HepG2 (cell line): ENCODE measurements around the gene ZFAND3. TPM values are rescaled to one million over a fixed set of nuclear protein-coding genes. Genes with fewer than 3 reads are reported as not detected.
A peak's percentile ranks its signal among the peaks of the same experiment; 100 is the strongest.

ENCODE experiments used
- ATAC-seq: fragments of 200-7000 bp; cut with Tn5 transposase; 3 replicates; pipeline ENCODE4 v1.9.1; 2020; ENCODE audit warnings: mild to moderate bottlenecking, moderate library complexity
- BruUV-seq: library from RNA; stranded (reverse); fragments of 400-500 nt; replicated peaks from 2 replicates; lab custom pipeline; 2021; lab: Mats Ljungman, UMichigan
- CTCF ChIA-PET: fragments of 300-600 bp; formaldehyde crosslinking; extraction: SDS; loops from one replicate; lab custom pipeline; 2021; ENCODE audit warnings: low total read pairs, inconsistent platforms, low intra/inter-chr PET ratio; lab: Yijun Ruan, JAX
- POLR2A ChIA-PET: fragments of 350-600 bp; sonication (Branson Sonifier 250); formaldehyde crosslinking; loops from one replicate; lab custom pipeline; 2020; ENCODE audit warnings: antibody characterized with exemption, inconsistent platforms; lab: Yijun Ruan, JAX
- DNase-seq: peaks from one replicate; pipeline ENCODE4 v3.0.0-alpha.2; 2015; ENCODE audit warnings: low spot score
- FAIRE-seq: peaks from 3 replicates; lab custom pipeline; 2011; peaks lifted over from hg19 to GRCh38; lab: Jason Lieb, UNC
- H2AFZ ChIP-seq: one replicate; pipeline ENCODE4 v1.6.1; 2011; ENCODE audit warnings: low read length, inconsistent platforms
- H3K27ac ChIP-seq: fragments of 300-600 bp; 3 replicates; pipeline ENCODE4 v1.8.0; 2011; ENCODE audit warnings: mixed run types, mild to moderate bottlenecking, mixed read lengths, low read length, inconsistent platforms; ENCODE audit not compliant: insufficient read depth; ENCODE audit errors: extremely low read length
- H3K27me3 ChIP-seq, 2 experiments: fragments of 200-600 bp in 1 of 2; 2 replicates in 1 of 2; 3 replicates in 1 of 2; pipeline versions ENCODE4 v1.6.0 to v1.8.0; 2011; ENCODE audit warnings: low read length in 2 of 2, mild to moderate bottlenecking in 2 of 2, moderate library complexity in 2 of 2, inconsistent platforms in 1 of 2; ENCODE audit not compliant: insufficient read depth in 2 of 2, control insufficient read depth in 1 of 2
- H3K36me3 ChIP-seq, 2 experiments: fragments of 200-600 bp in 1 of 2; replicated peaks in 1 of 2; 2 replicates in 1 of 2; 3 replicates in 1 of 2; pipeline versions ENCODE4 v1.5.1 to v1.8.0; 2011; ENCODE audit warnings: low read length in 2 of 2, inconsistent platforms in 1 of 2; ENCODE audit not compliant: insufficient read depth in 2 of 2, control insufficient read depth in 1 of 2
- H3K4me1 ChIP-seq: 2 replicates; pipeline ENCODE4 v1.5.1; 2012; ENCODE audit warnings: low read length, inconsistent platforms; ENCODE audit not compliant: insufficient read depth
- H3K4me2 ChIP-seq: 2 replicates; pipeline ENCODE4 v1.6.0; 2011; ENCODE audit warnings: low read depth, low read length, inconsistent platforms
- H3K4me3 ChIP-seq, 3 experiments: fragments of 200-600 bp in 1 of 3; sonication (generic), shearing (Covaris generic) in 1 of 3; replicated peaks in 1 of 3; 2 replicates each; pipeline ENCODE4 v1.5.1; 2011 to 2016; ENCODE audit warnings: low read length in 3 of 3, inconsistent platforms in 2 of 3, low read depth in 2 of 3, mild to moderate bottlenecking in 2 of 3, control low read depth in 1 of 3, mixed read lengths in 1 of 3; ENCODE audit not compliant: insufficient read depth in 1 of 3
- H3K79me2 ChIP-seq: one replicate; pipeline ENCODE4 v1.6.1; 2011; ENCODE audit warnings: low read length, inconsistent platforms; ENCODE audit not compliant: insufficient read depth
- H3K9ac ChIP-seq: 2 replicates; pipeline ENCODE4 v1.6.0; 2011; ENCODE audit warnings: mild to moderate bottlenecking, low read depth, low read length, inconsistent platforms; ENCODE audit not compliant: insufficient read depth
- H3K9me3 ChIP-seq: 2 replicates; pipeline ENCODE4 v1.5.1; 2012; ENCODE audit warnings: mild to moderate bottlenecking, low read length
- H4K20me1 ChIP-seq: 2 replicates; pipeline ENCODE4 v1.6.0; 2011; ENCODE audit warnings: inconsistent platforms, mild to moderate bottlenecking, low read length, moderate library complexity; ENCODE audit not compliant: insufficient read depth
- AHR ChIP-seq: IDR thresholded peaks from 2 replicates; pipeline ENCODE4 v1.6.1; 2018; ENCODE audit warnings: missing genetic modification reagents, missing compliant biosample characterization
- E2F5 ChIP-seq: sonication (generic); formaldehyde crosslinking; conservative IDR thresholded peaks from 2 replicates; pipeline ENCODE4 v1.4.0; 2020; ENCODE audit warnings: missing genetic modification reagents
- HNRNPLL ChIP-seq: fragments of 200-400 bp; formaldehyde crosslinking; IDR thresholded peaks from 2 replicates; pipeline ENCODE4 v1.6.1; 2017; ENCODE audit warnings: mild to moderate bottlenecking, low read depth, low read length; ENCODE audit not compliant: poor library complexity, severe bottlenecking
- MTF2 ChIP-seq: sonication (generic); formaldehyde crosslinking; IDR thresholded peaks from 2 replicates; pipeline ENCODE4 v1.5.0; 2020; ENCODE audit warnings: missing genetic modification reagents, borderline replicate concordance
- RFXANK ChIP-seq: IDR thresholded peaks from 2 replicates; pipeline ENCODE4 v1.6.1; 2016
- SIX1 ChIP-seq: sonication (generic); formaldehyde crosslinking; IDR thresholded peaks from 2 replicates; pipeline ENCODE4 v1.4.0; 2020; ENCODE audit warnings: missing genetic modification reagents, borderline replicate concordance
- THAP9 ChIP-seq: sonication (generic); formaldehyde crosslinking; IDR thresholded peaks from 2 replicates; pipeline ENCODE4; 2020; ENCODE audit warnings: missing genetic modification reagents, mild to moderate bottlenecking, borderline replicate concordance
- ZFP41 ChIP-seq: sonication (generic); formaldehyde crosslinking; IDR thresholded peaks from 2 replicates; pipeline ENCODE4 v1.4.0; 2020; ENCODE audit warnings: mild to moderate bottlenecking, missing genetic modification reagents, borderline replicate concordance
- ZFP91 ChIP-seq: sonication (generic); formaldehyde crosslinking; IDR thresholded peaks from 2 replicates; pipeline ENCODE4 v1.9.0; 2022; ENCODE audit warnings: missing genetic modification reagents, mild to moderate bottlenecking, borderline replicate concordance
- ZNF121 ChIP-seq: sonication (generic); formaldehyde crosslinking; IDR thresholded peaks from 2 replicates; pipeline ENCODE4 v1.5.0; 2020; ENCODE audit warnings: mild to moderate bottlenecking, missing genetic modification reagents
- ZNF713 ChIP-seq: sonication (generic); formaldehyde crosslinking; IDR thresholded peaks from 2 replicates; pipeline ENCODE4 v1.4.0; 2020; ENCODE audit warnings: mild to moderate bottlenecking, missing genetic modification reagents
- ZNF800 ChIP-seq: sonication (generic); formaldehyde crosslinking; IDR thresholded peaks from 2 replicates; pipeline ENCODE4 v1.4.0; 2020; ENCODE audit warnings: missing genetic modification reagents
- ZUFSP ChIP-seq: sonication (generic); formaldehyde crosslinking; IDR thresholded peaks from 2 replicates; pipeline ENCODE4 v1.9.0; 2021; ENCODE audit warnings: missing genetic modification reagents, mild to moderate bottlenecking, borderline replicate concordance
- WGBS: methylation state at CpG from one replicate; pipeline ENCODE4 v1.1.6; 2017; ENCODE audit warnings: low lambda C conversion rate; 5-methylcytosine and 5-hydroxymethylcytosine counted together
- in situ Hi-C: cut with HindIII; loops from 2 replicates; pipeline ENCODE4 v1.10.0; 2017; ENCODE audit warnings: low pct_unique_long_range_greater_than_20kb; ENCODE audit not compliant: extremely low pct_ligation_motif_present
- intact Hi-C: fragments of 100-400 bp; cut with micrococcal nuclease; formaldehyde crosslinking; loops from one replicate; pipeline ENCODE4 v1.10.0; 2022; ENCODE audit not compliant: unreplicated experiment
- polyA plus RNA-seq, 8 experiments: library from polyadenylated mRNA; depleted of rRNA in 3 of 8; stranded (reverse) in 7 of 8; unstranded in 1 of 8; fragments of >200 nt; fragmentation: Illumina TruSeq in 4 of 8; extraction: Trizol in 4 of 8; gene quantifications; 2 replicates each; pipeline versions ENCODE4 v1.2.1 to v1.2.3, GENCODE V29; 2011 to 2016; ENCODE audit warnings: low read depth in 4 of 8, missing spikeins in 1 of 8, mixed read lengths in 1 of 8; ENCODE audit not compliant: insufficient read depth in 1 of 8
- total RNA-seq, 5 experiments: library from RNA; depleted of rRNA; stranded (reverse); fragments of >200 nt; fragmentation: Illumina TruSeq; extraction: Trizol; gene quantifications; 2 replicates each; pipeline ENCODE4 v1.2.3, GENCODE V29; 2016; ENCODE audit warnings: low read depth in 1 of 5

Gene ZFAND3
- total and polyA plus RNA-seq, 2 of the 13 experiments (the other 11 are each of a cell fraction or from before 2014, with no cell fraction given), result 16.4 to 17.1 TPM

- no peak for TF ChIP-seq E2F5 (CRISPR knock-in tag)
- TF ChIP-seq THAP9 (CRISPR knock-in tag), result no peak
- no peak for TF ChIP-seq ZNF713 (CRISPR knock-in tag)
- no peak for TF ChIP-seq ZFP41
These were observed 226.3 kb downstream of the ZFAND3 start (continued) for GRCh38 chr6:38045701-38046305.

- no peak for ATAC-seq
- H3K79me2 ChIP-seq, result peaks cover 25% of the 10 kb centered on the region
- TF ChIP-seq ZNF121 (CRISPR knock-in tag) (no peak), MTF2 (CRISPR knock-in tag) (no peak), RFXANK (CRISPR knock-in tag) (no peak), AHR (CRISPR knock-in tag) (no peak), ZUFSP (CRISPR knock-in tag) (no peak), HNRNPLL (no peak), SIX1 (CRISPR knock-in tag) (no peak), ZFP91 (no peak), ZNF800 (CRISPR knock-in tag) (no peak)
These were observed 228.0 kb downstream of the ZFAND3 start for GRCh38 chr6:38047562-38047961.

More at GRCh38 chr6:38047562-38047961, 228.0 kb downstream of the ZFAND3 start:
- 95% methylated on average over 4 of the region's 4 CpGs for WGBS
- POLR2A ChIA-PET, result no interaction called here
- CTCF ChIA-PET, result no interaction called here
- peaks cover 53% of the 10 kb centered on the region for H3K4me1 ChIP-seq
- H3K9ac ChIP-seq, result no peak overlapping the region
- peak overlapping the region; percentile 6 for H3K27ac ChIP-seq
- in situ Hi-C loops (no loop called here), intact Hi-C loops (no loop called here)
- no peaks in the 10 kb centered on the region for H3K27me3 ChIP-seq
- H4K20me1 ChIP-seq, result no peaks in the 10 kb centered on the region
- H3K4me2 ChIP-seq, result no peak overlapping the region
- no peaks in the 10 kb centered on the region for H3K9me3 ChIP-seq
- H2AFZ ChIP-seq, result no peak overlapping the region
- FAIRE-seq (no peak), DNase-seq (no peak)
- no peaks in the 10 kb centered on the region for H3K36me3 ChIP-seq
- H3K4me3 ChIP-seq, result no peak overlapping the region
- no TSS peak for BruUV-seq
